Lower leg skin (tissue), 3 donors: ENCODE data around the gene GRIK3.

Source experiments
- CTCF ChIP-seq, 3 donors: fragments of 450-650 bp; IDR thresholded peaks; one replicate each; pipeline ENCODE4 v1.5.1; 2016; ENCODE audit warnings: antibody characterized with exemption in 3 of 3, mild to moderate bottlenecking in 3 of 3, moderate library complexity in 2 of 3
- POLR2A ChIP-seq, 2 donors: fragments of 450-650 bp; IDR thresholded peaks; one replicate each; pipeline ENCODE4 v1.6.1; 2016 to 2017; ENCODE audit warnings: antibody characterized with exemption in 2 of 2, mild to moderate bottlenecking in 1 of 2, moderate library complexity in 1 of 2

DNA sequence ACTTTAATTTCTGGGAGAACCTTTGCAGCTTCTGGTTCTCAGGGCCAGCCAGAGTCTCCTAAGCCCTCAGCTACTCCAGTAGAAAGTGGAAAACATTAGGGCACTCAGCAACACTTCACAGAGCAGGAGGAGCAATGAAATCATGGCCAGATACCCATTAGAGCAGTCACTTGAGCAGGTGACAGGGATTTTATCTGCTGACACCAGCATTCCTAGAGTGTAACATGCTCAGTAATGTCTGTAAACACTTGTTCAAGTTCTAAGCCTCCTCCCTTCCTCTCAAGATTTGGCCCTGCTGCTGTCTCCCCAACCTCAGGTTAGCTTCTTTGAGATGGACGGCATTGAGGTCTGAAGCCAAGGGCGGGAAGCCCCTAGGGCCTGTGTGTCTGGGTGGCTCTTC lies 218.0 kb downstream of the GRIK3 start:
- TF ChIP-seq CTCF (IDR thresholded peaks at IDR 0.05) (no peak), POLR2A (IDR thresholded peaks at IDR 0.05) (no peak)
